DMS79 treated with DMSO at 0.1 percent for 48 hours (cell line): ENCODE measurements around the gene TAL1.
"Not testable (repeated sequence)": the region's sequence is repeated elsewhere in the genome, so short reads cannot be mapped to it uniquely, and the experiment has no call there.

Experiments
- DNase-seq: peaks from one replicate; lab custom pipeline; 2025; lab: John Stamatoyannopoulos, UW

Gene TAL1

GRCh38 chr1:47232187-47232874 lies at the start of gene TAL1:
Gene TAL1 (minus strand): TSS chr1:47232225. CDS start chr1:47225888, 6,337 bp downstream.
- peak; percentile 27 for DNase-seq

- no peak for DNase-seq
These were observed 48.1 kb upstream of the TAL1 start for GRCh38 chr1:47280142-47280541.

GRCh38 chr1:47276850-47277249 lies 44.8 kb upstream of the TAL1 start:
- no peak for DNase-seq

- not testable (repeated sequence) for DNase-seq
These were observed 43.8 kb upstream of the TAL1 start for GRCh38 chr1:47275811-47276210.

- DNase-seq, result not testable (repeated sequence)
These were observed 33.5 kb upstream of the TAL1 start for GRCh38 chr1:47265529-47265928.

GRCh38 chr1:47262787-47263413 lies 30.9 kb upstream of the TAL1 start:
- DNase-seq, result no peak

GRCh38 chr1:47257224-47257623 lies 25.2 kb upstream of the TAL1 start:
- DNase-seq, result no peak

GRCh38 chr1:47252795-47253194 lies 20.8 kb upstream of the TAL1 start:
- DNase-seq, result no peak

GRCh38 chr1:47252369-47252768 lies 20.3 kb upstream of the TAL1 start:
- DNase-seq, result no peak

GRCh38 chr1:47249755-47250154 lies 17.7 kb upstream of the TAL1 start:
- no peak for DNase-seq

- no peak for DNase-seq
These were observed 12.4 kb upstream of the TAL1 start for GRCh38 chr1:47244339-47244862.

- DNase-seq, result no peak
These were observed 11.9 kb upstream of the TAL1 start for GRCh38 chr1:47243910-47244309.

- DNase-seq, result no peak
These were observed 9.4 kb upstream of the TAL1 start for GRCh38 chr1:47241114-47242113.

GRCh38 chr1:47238935-47239592 lies 7.0 kb upstream of the TAL1 start:
- no peak for DNase-seq

- no peak for DNase-seq
These were observed 3.8 kb upstream of the TAL1 start for GRCh38 chr1:47235806-47236205.

GRCh38 chr1:47235241-47235681 lies 3.2 kb upstream of the TAL1 start:
- no peak for DNase-seq

GRCh38 chr1:47233186-47233585 lies 1.2 kb upstream of the TAL1 start:
- DNase-seq, result no peak

GRCh38 chr1:47231301-47232186 lies 481 bp downstream of the TAL1 start:
- DNase-seq, result peak; percentile 47

- no peak for DNase-seq
These were observed 1.2 kb downstream of the TAL1 start for GRCh38 chr1:47230692-47231300.
